Retinal pigment epithelial cell (primary cell): Measurements from ENCODE around the gene ARMC8.

ENCODE experiments used
- DNase-seq: peaks from one replicate; pipeline ENCODE4 v3.0.0-alpha.2; 2010; ENCODE audit warnings: low read depth
- H3K4me3 ChIP-seq: 2 replicates; pipeline ENCODE4 v1.5.1; 2011; ENCODE audit warnings: mild to moderate bottlenecking, low read length, control low read depth, moderate library complexity
- TF ChIP-seq, protein P1 (sequence below): conservative IDR thresholded peaks from 2 replicates; pipeline ENCODE4 v1.5.1; 2011; ENCODE audit warnings: low read depth, low read length, control low read depth, inconsistent platforms

The ARMC8 gene

DNA sequence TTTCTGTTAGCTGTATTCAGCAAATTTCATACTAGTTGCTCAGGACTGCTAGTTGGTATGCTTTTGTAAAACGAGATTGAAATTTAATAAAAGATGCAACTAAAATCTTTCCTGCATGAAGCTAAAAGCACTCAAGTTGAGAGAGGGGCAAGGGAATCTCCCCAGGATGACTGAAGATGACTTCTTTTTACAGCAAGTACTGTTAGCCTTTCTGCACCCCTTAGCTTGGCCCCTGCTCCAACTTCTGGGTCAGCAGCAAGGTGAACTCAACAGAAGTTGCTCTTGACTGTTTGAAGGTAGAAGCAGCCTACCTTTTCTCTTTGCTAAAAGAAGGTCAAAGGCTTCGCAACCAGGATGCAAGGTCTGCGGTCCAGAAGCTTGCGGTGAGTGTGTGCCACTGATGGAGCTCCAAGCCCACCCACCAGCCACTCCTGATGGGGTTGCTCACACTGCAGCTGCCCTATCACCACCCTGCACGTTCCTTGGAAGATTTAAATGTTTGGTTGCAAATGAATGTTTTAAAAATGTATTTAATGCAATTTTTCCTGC, 110.0 kb downstream of the ARMC8 start:
- no peak for DNase-seq
- no peak overlapping the region for H3K4me3 ChIP-seq
- TF ChIP-seq, protein P1, sequence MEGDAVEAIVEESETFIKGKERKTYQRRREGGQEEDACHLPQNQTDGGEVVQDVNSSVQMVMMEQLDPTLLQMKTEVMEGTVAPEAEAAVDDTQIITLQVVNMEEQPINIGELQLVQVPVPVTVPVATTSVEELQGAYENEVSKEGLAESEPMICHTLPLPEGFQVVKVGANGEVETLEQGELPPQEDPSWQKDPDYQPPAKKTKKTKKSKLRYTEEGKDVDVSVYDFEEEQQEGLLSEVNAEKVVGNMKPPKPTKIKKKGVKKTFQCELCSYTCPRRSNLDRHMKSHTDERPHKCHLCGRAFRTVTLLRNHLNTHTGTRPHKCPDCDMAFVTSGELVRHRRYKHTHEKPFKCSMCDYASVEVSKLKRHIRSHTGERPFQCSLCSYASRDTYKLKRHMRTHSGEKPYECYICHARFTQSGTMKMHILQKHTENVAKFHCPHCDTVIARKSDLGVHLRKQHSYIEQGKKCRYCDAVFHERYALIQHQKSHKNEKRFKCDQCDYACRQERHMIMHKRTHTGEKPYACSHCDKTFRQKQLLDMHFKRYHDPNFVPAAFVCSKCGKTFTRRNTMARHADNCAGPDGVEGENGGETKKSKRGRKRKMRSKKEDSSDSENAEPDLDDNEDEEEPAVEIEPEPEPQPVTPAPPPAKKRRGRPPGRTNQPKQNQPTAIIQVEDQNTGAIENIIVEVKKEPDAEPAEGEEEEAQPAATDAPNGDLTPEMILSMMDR: no peak

DNA sequence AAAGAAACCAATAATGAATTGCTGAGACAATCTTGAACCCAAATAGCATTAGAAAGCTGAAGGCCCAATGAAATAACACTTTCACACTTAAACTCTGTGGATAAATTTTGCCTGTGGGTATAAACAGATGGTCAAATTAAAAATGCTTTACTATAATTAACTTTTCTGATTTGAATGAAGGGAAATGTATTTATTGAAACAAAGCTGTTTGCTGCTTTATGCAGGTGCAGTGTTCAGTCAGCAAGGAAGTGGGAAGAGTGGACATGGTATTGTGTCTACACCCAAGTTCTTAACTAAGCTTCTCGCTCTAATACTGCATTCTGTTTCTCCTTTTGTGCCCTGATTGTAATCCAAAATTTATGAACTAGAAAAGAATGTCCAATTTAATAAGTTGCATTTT, 110.8 kb downstream of the ARMC8 start:
- H3K4me3 ChIP-seq: no peak overlapping the region
- DNase-seq: no peak
- TF ChIP-seq, protein P1: no peak

DNA sequence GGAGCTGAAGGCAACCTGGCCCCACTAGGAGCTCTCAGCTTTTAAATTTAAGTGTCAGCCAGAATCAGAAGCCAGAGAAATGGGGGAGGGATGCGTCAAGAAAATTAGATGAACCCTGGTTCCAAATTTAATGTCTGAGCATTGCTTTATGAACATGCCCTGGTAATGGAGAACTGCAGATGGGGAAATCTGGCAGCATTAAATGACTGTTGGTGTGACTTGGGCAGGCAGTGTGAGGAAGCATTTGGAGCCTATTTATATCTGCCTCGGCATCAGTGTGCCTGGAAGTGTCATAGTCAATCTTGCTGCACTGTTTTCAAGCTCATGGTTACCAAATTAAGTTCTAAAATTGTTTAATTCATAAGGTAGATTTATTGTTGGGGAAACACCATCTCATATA, 113.5 kb downstream of the ARMC8 start:
- TF ChIP-seq, protein P1: no peak
- no peak overlapping the region for H3K4me3 ChIP-seq
- no peak for DNase-seq

DNA sequence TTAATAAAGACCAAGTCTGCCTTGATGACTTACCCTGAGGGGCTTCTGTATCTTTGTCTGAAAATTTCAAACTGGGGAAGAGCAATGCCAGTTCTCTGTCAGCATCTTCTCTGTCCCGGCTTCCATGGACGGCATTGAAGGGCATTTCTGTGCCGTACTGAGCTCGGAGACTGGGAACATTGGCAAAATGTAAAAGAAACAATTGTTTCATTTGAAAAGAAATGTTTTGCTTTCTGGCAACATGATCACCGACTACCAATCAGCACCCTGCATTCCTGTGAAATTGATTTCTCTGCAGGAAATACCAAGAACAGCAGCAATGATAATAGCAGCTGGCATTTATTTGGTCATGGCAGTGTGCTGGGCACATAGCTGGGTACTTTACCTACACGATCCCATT, 116.4 kb downstream of the ARMC8 start:
- no peak overlapping the region for H3K4me3 ChIP-seq
- DNase-seq: no peak
- TF ChIP-seq, protein P1: no peak

DNA sequence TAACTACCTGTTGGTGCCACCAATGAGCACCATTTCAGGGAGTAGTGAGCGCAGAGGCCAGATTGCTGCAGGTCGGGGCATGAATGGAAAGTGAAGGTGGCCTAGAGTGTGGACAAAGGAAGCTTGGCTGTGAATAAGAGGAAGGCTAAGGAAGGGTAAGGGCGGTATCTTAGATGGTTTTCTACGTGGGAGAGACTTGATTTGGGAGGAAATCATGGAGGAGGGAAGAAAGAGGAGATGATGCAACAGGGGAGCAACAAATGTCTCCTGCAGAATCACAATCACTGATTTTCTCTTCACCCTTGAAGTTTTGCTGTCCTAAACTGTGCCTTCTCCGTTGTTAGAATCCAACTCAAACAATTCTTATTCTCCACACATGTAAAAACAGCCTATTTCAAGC, 120.8 kb downstream of the ARMC8 start:
- DNase-seq: no peak
- TF ChIP-seq, protein P1: no peak
- H3K4me3 ChIP-seq: no peak overlapping the region

DNA sequence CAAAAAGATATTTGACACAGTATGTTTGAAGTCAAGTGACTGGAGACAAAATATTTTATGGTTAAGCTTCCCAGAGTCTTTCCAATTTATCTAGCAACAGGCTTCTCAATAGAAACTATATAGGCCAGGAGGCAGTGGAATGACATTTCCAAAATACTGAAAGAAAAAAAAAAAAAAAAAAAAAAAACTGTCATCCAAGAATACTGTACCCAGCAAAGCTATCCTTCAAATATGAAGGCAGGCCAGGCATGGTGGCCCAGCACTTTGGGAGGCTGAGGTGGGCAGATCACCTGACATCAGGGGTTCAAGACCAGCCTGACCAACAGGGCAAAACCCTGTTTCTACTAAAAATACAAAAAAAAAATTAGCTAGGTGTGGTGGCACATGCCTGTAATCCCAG, 121.7 kb downstream of the ARMC8 start:
- no peak for DNase-seq
- TF ChIP-seq, protein P1: no peak
- H3K4me3 ChIP-seq: no peak overlapping the region

DNA sequence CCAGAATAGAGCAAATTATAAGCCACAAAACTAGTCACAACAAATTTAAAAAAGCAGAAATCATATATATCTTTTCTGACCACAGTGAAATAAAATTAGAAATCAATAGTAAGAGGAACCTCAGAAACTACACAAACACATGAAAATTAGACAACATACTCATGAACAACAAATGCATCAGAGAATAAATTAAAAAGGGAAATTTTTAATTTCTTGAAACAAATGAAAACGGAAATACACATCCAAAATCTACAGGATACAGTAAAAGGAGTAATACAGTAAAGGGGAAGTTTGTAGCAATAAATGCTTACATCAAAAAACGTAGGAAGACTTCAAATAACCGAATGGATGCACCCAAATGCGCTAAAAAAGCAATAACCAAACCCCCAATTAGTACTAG, 123.4 kb downstream of the ARMC8 start:
- no peak for DNase-seq
- H3K4me3 ChIP-seq: no peak overlapping the region
- TF ChIP-seq, protein P1: no peak
